ENCODE results near the gene SYCP3.

GRCh38 chr12:101713059-101713682, 26.1 kb downstream of the SYCP3 start:
- TF ChIP-seq, protein P1, sequence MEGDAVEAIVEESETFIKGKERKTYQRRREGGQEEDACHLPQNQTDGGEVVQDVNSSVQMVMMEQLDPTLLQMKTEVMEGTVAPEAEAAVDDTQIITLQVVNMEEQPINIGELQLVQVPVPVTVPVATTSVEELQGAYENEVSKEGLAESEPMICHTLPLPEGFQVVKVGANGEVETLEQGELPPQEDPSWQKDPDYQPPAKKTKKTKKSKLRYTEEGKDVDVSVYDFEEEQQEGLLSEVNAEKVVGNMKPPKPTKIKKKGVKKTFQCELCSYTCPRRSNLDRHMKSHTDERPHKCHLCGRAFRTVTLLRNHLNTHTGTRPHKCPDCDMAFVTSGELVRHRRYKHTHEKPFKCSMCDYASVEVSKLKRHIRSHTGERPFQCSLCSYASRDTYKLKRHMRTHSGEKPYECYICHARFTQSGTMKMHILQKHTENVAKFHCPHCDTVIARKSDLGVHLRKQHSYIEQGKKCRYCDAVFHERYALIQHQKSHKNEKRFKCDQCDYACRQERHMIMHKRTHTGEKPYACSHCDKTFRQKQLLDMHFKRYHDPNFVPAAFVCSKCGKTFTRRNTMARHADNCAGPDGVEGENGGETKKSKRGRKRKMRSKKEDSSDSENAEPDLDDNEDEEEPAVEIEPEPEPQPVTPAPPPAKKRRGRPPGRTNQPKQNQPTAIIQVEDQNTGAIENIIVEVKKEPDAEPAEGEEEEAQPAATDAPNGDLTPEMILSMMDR (IDR thresholded peaks at IDR 0.05; ENCODE audit: poor library complexity): no peak
- no peak for TF ChIP-seq EZH2 (IDR thresholded peaks at IDR 0.05; ENCODE audit: borderline replicate concordance)

All from hepatocyte (in vitro differentiated cells).